Stimulated activated CD4-positive, alpha-beta T cell treated with anti-CD3 and anti-CD28 coated beads, TNF-alpha, amount 100 ng/mL, for 4 hours (primary cell): Measurements from ENCODE around the gene SIGLEC11.
"Not testable (repeated sequence)": the region's sequence is repeated elsewhere in the genome, so short reads cannot be mapped to it uniquely, and the experiment has no call there.

Source experiments
- DNase-seq, 3 experiments: peaks; one replicate each; pipeline ENCODE4 v3.0.0-alpha.2; 2020; ENCODE audit warnings: low read depth in 3 of 3

Gene SIGLEC11

GRCh38 chr19:49960980-49961379 is at the start of gene SIGLEC11:
Gene SIGLEC11 (minus strand): TSS chr19:49961172. CDS start chr19:49961081, 91 bp downstream.
- not testable (repeated sequence) for DNase-seq

- DNase-seq, result no peak
Measured at GRCh38 chr19:50008532-50008931, 47.6 kb upstream of the SIGLEC11 start.

GRCh38 chr19:50007947-50008346 is 47.0 kb upstream of the SIGLEC11 start:
- no peak for DNase-seq

GRCh38 chr19:50007170-50007569 is 46.2 kb upstream of the SIGLEC11 start:
- no peak for DNase-seq

GRCh38 chr19:50005428-50005827 is 44.5 kb upstream of the SIGLEC11 start:
- no peak for DNase-seq

- DNase-seq, result no peak
Measured at GRCh38 chr19:50003810-50004419, 42.9 kb upstream of the SIGLEC11 start.

GRCh38 chr19:50003254-50003788 is 42.3 kb upstream of the SIGLEC11 start:
- no peak for DNase-seq

GRCh38 chr19:50002386-50002960 is 41.5 kb upstream of the SIGLEC11 start:
- DNase-seq, result no peak

- no peak for DNase-seq
Measured at GRCh38 chr19:50001775-50002174, 40.8 kb upstream of the SIGLEC11 start.

GRCh38 chr19:50000841-50001557 is 40.0 kb upstream of the SIGLEC11 start:
- DNase-seq, result no peak

GRCh38 chr19:50000038-50000840 is 39.3 kb upstream of the SIGLEC11 start:
- no peak for DNase-seq

GRCh38 chr19:49999371-50000010 is 38.5 kb upstream of the SIGLEC11 start:
- no peak for DNase-seq

- DNase-seq, result no peak
Measured at GRCh38 chr19:49997709-49998108, 36.7 kb upstream of the SIGLEC11 start.

- no peak for DNase-seq
Measured at GRCh38 chr19:49988433-49988832, 27.5 kb upstream of the SIGLEC11 start.

GRCh38 chr19:49988007-49988406 is 27.0 kb upstream of the SIGLEC11 start:
- DNase-seq, result no peak

GRCh38 chr19:49987159-49987698 is 26.3 kb upstream of the SIGLEC11 start:
- peak; percentile 36 to 52 (median 45) for DNase-seq

GRCh38 chr19:49986354-49986753 is 25.4 kb upstream of the SIGLEC11 start:
- DNase-seq, result no peak

- DNase-seq, result no peak
Measured at GRCh38 chr19:49985871-49986270, 24.9 kb upstream of the SIGLEC11 start.

- no peak for DNase-seq
Measured at GRCh38 chr19:49984491-49984890, 23.5 kb upstream of the SIGLEC11 start.

GRCh38 chr19:49983645-49984229 is 22.8 kb upstream of the SIGLEC11 start:
- DNase-seq, result peak; percentile 58 to 69 (median 69)
